ENCODE measurements around the gene WDR83.

Gene WDR83

GRCh38 chr19:12664406-12665280 lies 2.0 kb upstream of the WDR83 start:
- H3K36me3 ChIP-seq (ENCODE audit: control insufficient read depth, low read length), result peaks cover 31% of the 10 kb centered on the region
- TF ChIP-seq EZH2phosphoT487 (IDR thresholded peaks at IDR 0.05; ENCODE audit: borderline replicate concordance, low read length) (no peak), CTCF (IDR thresholded peaks at IDR 0.05; ENCODE audit: low read depth, low read length, poor library complexity, severe bottlenecking) (no peak)

GRCh38 chr19:12665281-12665573 lies 1.4 kb upstream of the WDR83 start:
- Histone ChIP-seq H3K9me2 (replicated peaks; ENCODE audit: control insufficient read depth, low read length) (no peaks in the 10 kb centered on the region), H3K36me3 (ENCODE audit: control insufficient read depth, low read length) (peaks cover 34% of the 10 kb centered on the region), H3K79me2 (ENCODE audit: control insufficient read depth, low read length) (peaks cover 53% of the 10 kb centered on the region), H3K9me3 (ENCODE audit: control insufficient read depth, insufficient read depth, low read length) (no peaks in the 10 kb centered on the region), H3F3A (ENCODE audit: control insufficient read depth, insufficient read depth) (0 out of 2 replicates have a peak, but pooled peaks cover 3% of the 10 kb centered on the region), H3K4me3 (ENCODE audit: low read length) (peak overlapping the region; percentile 98), H3K4me1 (ENCODE audit: control insufficient read depth, low read length) (peaks cover 40% of the 10 kb centered on the region), H3K4me2 (ENCODE audit: low read length) (peak overlapping the region; percentile 92), H4K20me1 (ENCODE audit: control insufficient read depth, insufficient read depth, low read depth, low read length) (no peaks in the 10 kb centered on the region), H3K27ac (ENCODE audit: low read depth, low read length) (peak overlapping the region; percentile 41), H3K27me3 (ENCODE audit: control insufficient read depth, low read length) (no peaks in the 10 kb centered on the region)
- no peak for TF ChIP-seq CTCF (IDR thresholded peaks at IDR 0.05; ENCODE audit: low read depth, low read length, poor library complexity, severe bottlenecking)
- no peak for TF ChIP-seq EZH2phosphoT487 (IDR thresholded peaks at IDR 0.05; ENCODE audit: borderline replicate concordance, low read length)

More at GRCh38 chr19:12664406-12665280, 2.0 kb upstream of the WDR83 start:
- H3K27me3 ChIP-seq (ENCODE audit: control insufficient read depth, low read length), result no peaks in the 10 kb centered on the region
- H3F3A ChIP-seq (ENCODE audit: control insufficient read depth, insufficient read depth), result 0 out of 2 replicates have a peak, but pooled peaks cover 3% of the 10 kb centered on the region
- peak overlapping the region; percentile 98 for H3K4me3 ChIP-seq (ENCODE audit: low read length)
- H3K9me3 ChIP-seq (ENCODE audit: control insufficient read depth, insufficient read depth, low read length), result no peaks in the 10 kb centered on the region
- H3K27ac ChIP-seq (ENCODE audit: low read depth, low read length), result peak overlapping the region; percentile 41
- H3K4me2 ChIP-seq (ENCODE audit: low read length), result peak overlapping the region; percentile 92
- no peaks in the 10 kb centered on the region for H4K20me1 ChIP-seq (ENCODE audit: control insufficient read depth, insufficient read depth, low read depth, low read length)
- H3K4me1 ChIP-seq (ENCODE audit: control insufficient read depth, low read length), result peaks cover 38% of the 10 kb centered on the region
- no peaks in the 10 kb centered on the region for H3K9me2 ChIP-seq (replicated peaks; ENCODE audit: control insufficient read depth, low read length)
- H3K79me2 ChIP-seq (ENCODE audit: control insufficient read depth, low read length), result peaks cover 47% of the 10 kb centered on the region

GRCh38 chr19:12665671-12666264 lies 839 bp upstream of the WDR83 start:
- peak overlapping the region; percentile 98 for H3K4me3 ChIP-seq (ENCODE audit: low read length)
- H3K4me1 ChIP-seq (ENCODE audit: control insufficient read depth, low read length), result peaks cover 45% of the 10 kb centered on the region
- no peaks in the 10 kb centered on the region for H3K9me2 ChIP-seq (replicated peaks; ENCODE audit: control insufficient read depth, low read length)
- H3K4me2 ChIP-seq (ENCODE audit: low read length), result peak overlapping the region; percentile 92
- peaks cover 58% of the 10 kb centered on the region for H3K79me2 ChIP-seq (ENCODE audit: control insufficient read depth, low read length)
- H3F3A ChIP-seq (ENCODE audit: control insufficient read depth, insufficient read depth), result 0 out of 2 replicates have a peak, but pooled peaks cover 3% of the 10 kb centered on the region
- no peaks in the 10 kb centered on the region for H4K20me1 ChIP-seq (ENCODE audit: control insufficient read depth, insufficient read depth, low read depth, low read length)
- H3K36me3 ChIP-seq (ENCODE audit: control insufficient read depth, low read length), result peaks cover 38% of the 10 kb centered on the region
- H3K9me3 ChIP-seq (ENCODE audit: control insufficient read depth, insufficient read depth, low read length), result no peaks in the 10 kb centered on the region
- TF ChIP-seq EZH2phosphoT487 (IDR thresholded peaks at IDR 0.05; ENCODE audit: borderline replicate concordance, low read length) (no peak), CTCF (IDR thresholded peaks at IDR 0.05; ENCODE audit: low read depth, low read length, poor library complexity, severe bottlenecking) (no peak)
- H3K27me3 ChIP-seq (ENCODE audit: control insufficient read depth, low read length), result no peaks in the 10 kb centered on the region
- peak overlapping the region; percentile 41 for H3K27ac ChIP-seq (ENCODE audit: low read depth, low read length)

Measured in DOHH2 (cell line).